Ovary (tissue), 9 donors: ENCODE results near the gene KCNAB3. TPM values are rescaled to one million over a fixed set of nuclear protein-coding genes. Genes with fewer than 3 reads are reported as not detected.

Experiments used
- DNase-seq, 5 donors: peaks; one replicate each; pipeline ENCODE4 v3.0.0-alpha.2; 2019 to 2020
- H3K27ac ChIP-seq, 2 donors: fragments of 200-600 bp; one replicate each; pipeline versions ENCODE4 v1.5.1 to v1.8.0; 2019 to 2022
- H3K27me3 ChIP-seq: fragments of 200-600 bp; one replicate; pipeline ENCODE4 v1.8.0; 2022
- H3K36me3 ChIP-seq: fragments of 200-600 bp; sonication (generic); one replicate; pipeline ENCODE4 v1.5.1; 2019
- H3K4me1 ChIP-seq: one replicate; pipeline ENCODE4 v1.8.1; 2013; ENCODE audit warnings: mild to moderate bottlenecking, moderate library complexity; ENCODE audit not compliant: insufficient read depth
- H3K4me3 ChIP-seq: fragments of 200-600 bp; sonication (generic); one replicate; pipeline ENCODE4 v1.5.1; 2017
- H3K9me3 ChIP-seq, 2 donors: fragments of 200-600 bp in 1 of 2; sonication (generic) in 1 of 2; one replicate each; pipeline versions ENCODE4 v1.5.1 to v1.8.1; 2013 to 2019; ENCODE audit warnings: mild to moderate bottlenecking in 1 of 2, moderate library complexity in 1 of 2
- CTCF ChIP-seq, 3 donors: fragments of 450-650 bp in 2 of 3; fragments of 200-600 bp in 1 of 3; IDR thresholded peaks; one replicate each; pipeline versions ENCODE4 v1.5.1 to v1.8.0; 2016 to 2022; ENCODE audit warnings: antibody characterized with exemption in 3 of 3, mild to moderate bottlenecking in 1 of 3
- EP300 ChIP-seq: sonication (generic); formaldehyde crosslinking; IDR thresholded peaks from one replicate; pipeline ENCODE4 v1.6.1; 2017; ENCODE audit warnings: antibody characterized with exemption
- POLR2A ChIP-seq: fragments of 450-650 bp; IDR thresholded peaks from one replicate; pipeline ENCODE4 v1.6.1; 2017; ENCODE audit warnings: antibody characterized with exemption, mild to moderate bottlenecking, moderate library complexity
- WGBS, 3 donors: extraction: QIAGEN DNeasy Blood & Tissue Kit in 1 of 3; methylation state at CpG; one replicate each; pipeline versions ENCODE4 v1.1.5 to v1.1.7; 2013 to 2017; 5-methylcytosine and 5-hydroxymethylcytosine counted together
- intact Hi-C, 4 donors: fragments of 100-400 bp; cut with DNase I; formaldehyde crosslinking; loops; one replicate each; pipeline versions ENCODE4 v1.11.0 to v1.15.1; 2022 to 2023
- polyA plus RNA-seq, 2 donors: library from polyadenylated mRNA; stranded (reverse); fragments of 200-250 nt in 1 of 2; fragments of 350-450 nt in 1 of 2; fragmentation: Illumina TruSeq in 1 of 2; extraction: RNeasy Lipid Tissue Mini Kit (QIAGEN cat#74804) in 1 of 2; gene quantifications; one replicate each; pipeline ENCODE4 v1.2.3, GENCODE V29; 2013 to 2014
- total RNA-seq, 7 donors: library from RNA; depleted of rRNA in 2 of 7; stranded (reverse); fragments of >200 nt in 2 of 7; fragmentation: NEBNext Ultra II Directional in 3 of 7; extraction: Animal tissue kit (Norgen Biotek cat#: 25700) in 3 of 7; gene quantifications; one replicate each; pipeline versions ENCODE4 v1.1.0 to v1.2.4, GENCODE V29; 2016 to 2023
- donor health status: DM: no; HTN: no; CAD: no; lungs with moderate emphysema.
- donor health status: DM: no; HTN: no; CAD: no.
- donor health status: Bipolar disorder and iron deficiency.
- donor health status: DM: yes; HTN: yes; CAD: no.
- donor health status: DM: no; HTN: no; CAD: no.
- donor health status: DM: yes; HTN: yes; CAD: no.

KCNAB3 gene
- total and polyA plus RNA-seq, 9 donors, result 0.48 to 5.9 (median 2.2) TPM

- DNase-seq, result peak; percentile 89 to 93 (median 91)
- Histone ChIP-seq H3K4me3 (peak overlapping the region; percentile 46), H3K27ac (peak overlapping the region in 1 of 2 donors; percentile 14), H3K4me1 (peaks cover 5% of the 10 kb centered on the region), H3K27me3 (no peaks in the 10 kb centered on the region), H3K9me3 (no peaks in the 10 kb centered on the region), H3K36me3 (no peaks in the 10 kb centered on the region)
- TF ChIP-seq CTCF (IDR thresholded peaks at IDR 0.05) (no peak), EP300 (no peak), POLR2A (peak; percentile 74)
- intact Hi-C loops, result loop anchor here in 1 of 4 donors (10.0 kb wide), 1 partner anchor 62 kb away; no protein-coding TSS in a partner anchor
- 17 to 19% (median 17%) methylated on average over 42 to 45 of the region's 45 CpGs for WGBS, 3 donors
These were observed 6.6 kb downstream of the KCNAB3 start for GRCh38 chr17:7922845-7923628.

DNA sequence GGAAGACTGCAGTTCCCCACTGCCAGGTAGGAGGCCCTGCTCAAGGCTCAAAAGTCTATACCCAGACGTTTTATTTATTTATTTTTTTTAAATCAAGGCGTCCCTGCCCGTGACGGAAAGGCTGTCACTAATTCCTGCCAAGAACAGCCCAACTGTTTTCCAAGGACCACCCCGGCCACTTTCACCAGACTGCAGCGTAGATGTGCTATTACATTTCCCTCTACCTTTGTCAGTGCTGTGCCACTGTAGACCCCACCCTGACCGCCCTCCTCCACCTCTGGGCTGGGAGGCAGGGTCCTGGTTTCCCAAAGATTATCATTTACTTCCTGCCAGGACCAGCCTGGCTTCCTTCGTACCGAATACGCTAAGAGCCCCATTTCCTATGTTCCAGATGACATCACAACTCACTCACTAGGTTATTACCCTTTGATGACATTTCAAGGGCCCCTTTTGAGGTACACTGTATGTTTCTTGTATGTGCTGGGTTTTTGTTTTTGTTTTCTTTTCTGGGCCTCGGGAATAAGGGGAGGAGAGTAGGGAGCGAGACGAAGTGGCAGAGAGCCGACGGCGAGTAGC lies 7.3 kb downstream of the KCNAB3 start:
- peak overlapping the region in 1 of 2 donors; percentile 14 for H3K27ac ChIP-seq

GRCh38 chr17:7916808-7917207 lies 12.8 kb downstream of the KCNAB3 start:
- intact Hi-C loops, result loop anchor here in 1 of 4 donors (2.0 kb wide), 1 partner anchor 14 kb away; the partner anchor contains the start of gene TRAPPC1
- Histone ChIP-seq H3K27me3 (no peaks in the 10 kb centered on the region), H3K27ac (peak overlapping the region; percentile 97 to 98), H3K36me3 (no peaks in the 10 kb centered on the region), H3K4me1 (peaks cover 4% of the 10 kb centered on the region), H3K9me3 (no peaks in the 10 kb centered on the region), H3K4me3 (peak overlapping the region; percentile 56)
- TF ChIP-seq EP300 (no peak), CTCF (IDR thresholded peaks at IDR 0.05) (no peak), POLR2A (no peak)
- peak in 1 of 5 donors; percentile 39 for DNase-seq
- WGBS, 3 donors, result 8 to 28% (median 16%) methylated on average over 2 of the region's 2 CpGs

More for the DNA sequence above, 7.3 kb downstream of the KCNAB3 start:
- TF ChIP-seq CTCF (IDR thresholded peaks at IDR 0.05) (no peak), EP300 (no peak), POLR2A (no peak)
- H3K36me3 ChIP-seq, result no peaks in the 10 kb centered on the region
- WGBS, 3 donors, result 39 to 41% (median 39%) methylated on average over 16 of the region's 16 CpGs
- peak overlapping the region; percentile 46 for H3K4me3 ChIP-seq
- intact Hi-C loops, result loop anchor here in 1 of 4 donors (10.0 kb wide), 1 partner anchor 62 kb away; no protein-coding TSS in a partner anchor
- peaks cover 5% of the 10 kb centered on the region for H3K4me1 ChIP-seq
- peak in 1 of 5 donors; percentile 34 for DNase-seq
- no peaks in the 10 kb centered on the region for H3K9me3 ChIP-seq
- no peaks in the 10 kb centered on the region for H3K27me3 ChIP-seq

DNA sequence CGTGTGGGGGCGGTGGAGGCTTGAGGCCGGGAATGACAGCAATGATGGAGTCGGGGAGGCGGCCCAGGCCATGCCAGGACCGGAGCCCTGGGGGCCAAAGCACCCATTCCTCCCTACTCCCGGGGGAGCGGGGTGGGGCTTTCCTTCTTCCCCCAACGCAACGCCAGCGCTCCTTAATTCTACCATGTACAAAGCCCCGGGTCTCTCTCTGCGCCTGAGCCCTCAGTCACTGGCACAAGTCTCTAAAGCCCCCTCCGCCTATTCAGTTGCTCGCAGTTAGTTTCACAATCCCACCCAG lies 13.3 kb downstream of the KCNAB3 start:
- no peak for TF ChIP-seq CTCF (IDR thresholded peaks at IDR 0.05)
- no peak for TF ChIP-seq POLR2A
- TF ChIP-seq EP300, result no peak
- intact Hi-C loops, result loop anchor here in 1 of 4 donors (2.0 kb wide), 1 partner anchor 14 kb away; the partner anchor contains the start of gene TRAPPC1
- WGBS, 3 donors, result 29 to 37% (median 31%) methylated on average over 12 to 15 of the region's 15 CpGs
- no peak for DNase-seq
- Histone ChIP-seq H3K27me3 (no peaks in the 10 kb centered on the region), H3K9me3 (no peaks in the 10 kb centered on the region), H3K36me3 (no peaks in the 10 kb centered on the region), H3K27ac (peak overlapping the region; percentile 97 to 98), H3K4me1 (peaks cover 4% of the 10 kb centered on the region), H3K4me3 (peak overlapping the region; percentile 56)
